Stomach smooth muscle (tissue), 2 donors: ENCODE data around the gene COP1.

Experiments used
- H3K27ac ChIP-seq: one replicate; pipeline ENCODE4 v1.7.0; 2013; ENCODE audit warnings: mild to moderate bottlenecking, low read length, inconsistent platforms
- H3K27me3 ChIP-seq, 2 donors: one replicate each; pipeline ENCODE4 v1.7.0; 2013; ENCODE audit warnings: low read length in 2 of 2; ENCODE audit not compliant: insufficient read depth in 2 of 2, control insufficient read depth in 1 of 2
- H3K36me3 ChIP-seq, 2 donors: one replicate each; pipeline ENCODE4 v1.7.0; 2013; ENCODE audit warnings: low read length in 2 of 2; ENCODE audit not compliant: control insufficient read depth in 2 of 2, insufficient read depth in 2 of 2
- H3K4me1 ChIP-seq: one replicate; pipeline ENCODE4 v1.7.0; 2013; ENCODE audit warnings: low read length; ENCODE audit not compliant: control insufficient read depth, insufficient read depth
- H3K4me3 ChIP-seq, 2 donors: one replicate each; pipeline ENCODE4 v1.7.0; 2013; ENCODE audit warnings: low read length in 2 of 2
- H3K9ac ChIP-seq, 2 donors: one replicate each; pipeline ENCODE4 v1.7.0; 2013; ENCODE audit warnings: low read length in 2 of 2, mild to moderate bottlenecking in 1 of 2
- H3K9me3 ChIP-seq, 2 donors: one replicate each; pipeline ENCODE4 v1.7.0; 2013; ENCODE audit warnings: low read length in 2 of 2; ENCODE audit not compliant: control insufficient read depth in 2 of 2
- donor health status: healthy.
- donor health status: Pancreatic carcinoma.

The COP1 gene

GRCh38 chr1:175902281-175902680 lies 304.8 kb downstream of the COP1 start:
- no peaks in the 10 kb centered on the region for H3K36me3 ChIP-seq
- H3K4me3 ChIP-seq = no peak overlapping the region
- no peaks in the 10 kb centered on the region for H3K27me3 ChIP-seq
- no peaks in the 10 kb centered on the region for H3K9me3 ChIP-seq
- H3K4me1 ChIP-seq = no peaks in the 10 kb centered on the region
- no peak overlapping the region for H3K27ac ChIP-seq
- no peak overlapping the region for H3K9ac ChIP-seq

- no peak overlapping the region for H3K27ac ChIP-seq
- H3K36me3 ChIP-seq = no peaks in the 10 kb centered on the region
- no peaks in the 10 kb centered on the region for H3K4me1 ChIP-seq
- H3K9ac ChIP-seq = no peak overlapping the region
- no peaks in the 10 kb centered on the region for H3K27me3 ChIP-seq
- no peak overlapping the region for H3K4me3 ChIP-seq
- no peaks in the 10 kb centered on the region for H3K9me3 ChIP-seq
These were observed 305.8 kb downstream of the COP1 start for GRCh38 chr1:175901076-175901836.

GRCh38 chr1:175900171-175900570 lies 306.9 kb downstream of the COP1 start:
- Histone ChIP-seq H3K9ac (no peak overlapping the region), H3K27me3 (no peaks in the 10 kb centered on the region), H3K4me3 (no peak overlapping the region), H3K36me3 (no peaks in the 10 kb centered on the region), H3K4me1 (no peaks in the 10 kb centered on the region), H3K9me3 (no peaks in the 10 kb centered on the region), H3K27ac (no peak overlapping the region)

- H3K9ac ChIP-seq = no peak overlapping the region
- H3K4me1 ChIP-seq = no peaks in the 10 kb centered on the region
- no peaks in the 10 kb centered on the region for H3K36me3 ChIP-seq
- no peaks in the 10 kb centered on the region for H3K27me3 ChIP-seq
- H3K27ac ChIP-seq = no peak overlapping the region
- H3K4me3 ChIP-seq = no peak overlapping the region
- no peaks in the 10 kb centered on the region for H3K9me3 ChIP-seq
These were observed 311.1 kb downstream of the COP1 start for GRCh38 chr1:175895966-175896365.
